Left lung (tissue), 10 donors: ENCODE results near the gene TTC1. TPM values are rescaled to one million over a fixed set of nuclear protein-coding genes. Genes with fewer than 3 reads are reported as not detected.

Experiments
- ATAC-seq: fragments of 200-7000 bp; cut with Tn5 transposase; one replicate; pipeline ENCODE4 v1.9.1; 2020; ENCODE audit warnings: moderate library complexity
- DNase-seq, 4 donors: peaks; one replicate each; pipeline ENCODE4 v3.0.0-alpha.2; 2013 to 2020
- H3K27ac ChIP-seq, 2 donors: fragments of 200-600 bp; sonication (generic) in 1 of 2; one replicate each; pipeline versions ENCODE4 v1.5.0 to v1.8.0; 2020 to 2021
- H3K27me3 ChIP-seq, 2 donors: fragments of 200-600 bp; sonication (generic) in 1 of 2; one replicate each; pipeline versions ENCODE4 v1.5.0 to v1.8.0; 2020 to 2021
- H3K36me3 ChIP-seq, 2 donors: fragments of 200-600 bp; sonication (generic) in 1 of 2; one replicate each; pipeline versions ENCODE4 v1.5.0 to v1.8.0; 2020 to 2021
- H3K4me1 ChIP-seq, 2 donors: fragments of 200-600 bp; one replicate each; pipeline ENCODE4 v1.8.0; 2021
- H3K4me3 ChIP-seq, 2 donors: fragments of 200-600 bp; sonication (generic) in 1 of 2; one replicate each; pipeline versions ENCODE4 v1.5.0 to v1.8.0; 2020 to 2021; ENCODE audit warnings: mild to moderate bottlenecking in 1 of 2
- H3K9me3 ChIP-seq, 2 donors: fragments of 200-600 bp; sonication (generic) in 1 of 2; one replicate each; pipeline versions ENCODE4 v1.5.0 to v1.8.0; 2020 to 2021
- CTCF ChIP-seq, 2 donors: fragments of 200-600 bp; sonication (generic) in 1 of 2; IDR thresholded peaks; one replicate each; pipeline versions ENCODE4 v1.5.0 to v1.8.0; 2021; ENCODE audit warnings: antibody characterized with exemption in 2 of 2
- intact Hi-C, 2 donors: fragments of 100-400 bp; cut with DNase I; formaldehyde crosslinking; loops; one replicate each; pipeline versions ENCODE4 v1.11.2 to v1.14.2; 2022
- polyA plus RNA-seq, 6 donors: library from polyadenylated mRNA; unstranded; fragments of 120-200 nt; gene quantifications; one replicate each; pipeline ENCODE4 v1.2.1, GENCODE V29; 2013; ENCODE audit not compliant: insufficient read length in 6 of 6
- total RNA-seq, 2 donors: library from RNA; stranded (reverse); fragmentation: NEBNext Ultra II Directional; extraction: Animal tissue kit (Norgen Biotek cat#: 25700); gene quantifications; one replicate each; pipeline ENCODE4 v1.2.1, GENCODE V29; 2021
- donor health status: DM: no; HTN: yes; CAD: no.
- donor health status: DM: no; HTN: no; CAD: no.

The TTC1 gene
- total and polyA plus RNA-seq, 8 donors, result 43.1 to 58.5 (median 53.5) TPM

GRCh38 chr5:159971514-159971913 lies 37.4 kb upstream of the TTC1 start:
- TF ChIP-seq CTCF (IDR thresholded peaks at IDR 0.05), result no peak
- Histone ChIP-seq H3K9me3 (no peaks in the 10 kb centered on the region), H3K36me3 (no peaks in the 10 kb centered on the region), H3K4me3 (no peak overlapping the region), H3K4me1 (peaks cover 0 to 4% of the 10 kb centered on the region in 2 donors), H3K27me3 (peaks cover 32 to 60% of the 10 kb centered on the region in 2 donors), H3K27ac (no peak overlapping the region)
- no peak for ATAC-seq
- intact Hi-C loops, result no loop called here
- no peak for DNase-seq

- intact Hi-C loops, result no loop called here
- peaks cover 0 to 4% of the 10 kb centered on the region in 2 donors for H3K4me1 ChIP-seq
- TF ChIP-seq CTCF (IDR thresholded peaks at IDR 0.05), result no peak
- ATAC-seq (peak; percentile 76), DNase-seq (peak in 1 of 4 donors; percentile 82)
- H3K36me3 ChIP-seq, result no peaks in the 10 kb centered on the region
- H3K9me3 ChIP-seq, result no peaks in the 10 kb centered on the region
- no peak overlapping the region for H3K27ac ChIP-seq
- H3K27me3 ChIP-seq, result peaks cover 32 to 55% of the 10 kb centered on the region in 2 donors
- H3K4me3 ChIP-seq, result no peak overlapping the region
Observed at GRCh38 chr5:159971931-159972461, 36.9 kb upstream of the TTC1 start.

- intact Hi-C loops, result no loop called here
- no peak overlapping the region for H3K27ac ChIP-seq
- peaks cover 32 to 48% of the 10 kb centered on the region in 2 donors for H3K27me3 ChIP-seq
- DNase-seq, result no peak
- peaks cover 0 to 4% of the 10 kb centered on the region in 2 donors for H3K4me1 ChIP-seq
- ATAC-seq, result no peak
- TF ChIP-seq CTCF (IDR thresholded peaks at IDR 0.05), result no peak
- H3K4me3 ChIP-seq, result no peak overlapping the region
- H3K36me3 ChIP-seq, result no peaks in the 10 kb centered on the region
- H3K9me3 ChIP-seq, result no peaks in the 10 kb centered on the region
Observed at GRCh38 chr5:159972538-159973362, 36.2 kb upstream of the TTC1 start.

- H3K9me3 ChIP-seq, result no peaks in the 10 kb centered on the region
- peaks cover 28 to 43% of the 10 kb centered on the region in 2 donors for H3K27me3 ChIP-seq
- no peak overlapping the region for H3K4me3 ChIP-seq
- H3K4me1 ChIP-seq, result peaks cover 0 to 4% of the 10 kb centered on the region in 2 donors
- H3K27ac ChIP-seq, result no peak overlapping the region
- no peak for TF ChIP-seq CTCF (IDR thresholded peaks at IDR 0.05)
- DNase-seq, result no peak
- peak; percentile 56 for ATAC-seq
- intact Hi-C loops, result no loop called here
- H3K36me3 ChIP-seq, result no peaks in the 10 kb centered on the region
Observed at GRCh38 chr5:159975462-159976019, 33.4 kb upstream of the TTC1 start.

GRCh38 chr5:159976921-159977320 lies 32.0 kb upstream of the TTC1 start:
- H3K4me3 ChIP-seq, result no peak overlapping the region
- no peaks in the 10 kb centered on the region for H3K36me3 ChIP-seq
- intact Hi-C loops, result no loop called here
- peaks cover 15 to 36% of the 10 kb centered on the region in 2 donors for H3K27me3 ChIP-seq
- DNase-seq (no peak), ATAC-seq (no peak)
- H3K27ac ChIP-seq, result no peak overlapping the region
- no peaks in the 10 kb centered on the region for H3K9me3 ChIP-seq
- peaks cover 0 to 3% of the 10 kb centered on the region in 2 donors for H3K4me1 ChIP-seq
- TF ChIP-seq CTCF (IDR thresholded peaks at IDR 0.05), result no peak
